ENCODE measurements around the gene CNTNAP2.

The CNTNAP2 gene

DNA sequence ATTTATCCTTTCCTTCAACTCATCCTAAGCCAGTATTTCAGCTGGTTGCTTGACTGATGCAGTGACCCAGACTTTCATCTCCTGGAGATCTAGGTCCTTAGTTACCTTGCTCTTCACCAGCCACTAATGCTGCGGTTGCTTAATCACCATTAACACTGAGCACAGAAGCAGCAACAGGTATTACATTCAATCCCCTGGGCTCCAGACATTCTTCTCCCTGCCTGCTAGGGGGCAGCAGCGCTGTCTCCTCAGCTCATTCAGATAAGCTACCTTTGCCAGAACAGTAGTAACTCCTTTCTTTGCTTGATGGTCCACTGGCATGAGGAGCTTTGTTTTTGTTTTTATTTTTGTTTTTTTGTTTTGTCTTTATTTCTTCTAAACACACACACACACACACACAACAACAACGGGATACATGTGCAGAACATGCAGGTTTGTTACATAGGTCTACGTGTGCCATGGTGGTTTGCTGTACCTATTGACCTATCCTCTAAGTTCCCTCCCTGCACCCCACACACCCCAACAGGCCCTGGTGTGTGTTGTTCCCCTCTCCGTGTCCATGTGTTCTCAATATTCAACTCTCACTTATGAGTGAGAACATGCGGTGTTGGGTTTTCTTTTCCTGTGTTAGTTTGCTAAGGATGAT is 1430.8 kb downstream of the CNTNAP2 start:
- in situ Hi-C loops (cut with HindIII; ENCODE audit: low pct_unique_long_range_greater_than_20kb, low sequenced_read_pairs), result no loop called here
- peak in 1 of 2 experiments; percentile 74 for DNase-seq (ENCODE audit: low read depth in 1 of 2, low spot score in 1 of 2)
- no peak for TF ChIP-seq JUND (IDR thresholded peaks at IDR 0.05; ENCODE audit: low read depth)

GRCh38 chr7:147556317-147556716 is 1439.7 kb downstream of the CNTNAP2 start:
- no peak for DNase-seq (ENCODE audit: low read depth in 1 of 2, low spot score in 1 of 2)
- TF ChIP-seq JUND (IDR thresholded peaks at IDR 0.05; ENCODE audit: low read depth), result no peak
- in situ Hi-C loops (cut with HindIII; ENCODE audit: low pct_unique_long_range_greater_than_20kb, low sequenced_read_pairs), result no loop called here

GRCh38 chr7:147563669-147564068 is 1447.1 kb downstream of the CNTNAP2 start:
- in situ Hi-C loops (cut with HindIII; ENCODE audit: low pct_unique_long_range_greater_than_20kb, low sequenced_read_pairs), result no loop called here
- DNase-seq (ENCODE audit: low read depth in 1 of 2, low spot score in 1 of 2), result no peak

GRCh38 chr7:147564786-147565476 is 1448.3 kb downstream of the CNTNAP2 start:
- in situ Hi-C loops (cut with HindIII; ENCODE audit: low pct_unique_long_range_greater_than_20kb, low sequenced_read_pairs), result no loop called here
- no peak for TF ChIP-seq JUND (IDR thresholded peaks at IDR 0.05; ENCODE audit: low read depth)
- no peak for DNase-seq (ENCODE audit: low read depth in 1 of 2, low spot score in 1 of 2)

More at GRCh38 chr7:147563669-147564068, 1447.1 kb downstream of the CNTNAP2 start:
- TF ChIP-seq JUND (IDR thresholded peaks at IDR 0.05; ENCODE audit: low read depth), result no peak

DNA sequence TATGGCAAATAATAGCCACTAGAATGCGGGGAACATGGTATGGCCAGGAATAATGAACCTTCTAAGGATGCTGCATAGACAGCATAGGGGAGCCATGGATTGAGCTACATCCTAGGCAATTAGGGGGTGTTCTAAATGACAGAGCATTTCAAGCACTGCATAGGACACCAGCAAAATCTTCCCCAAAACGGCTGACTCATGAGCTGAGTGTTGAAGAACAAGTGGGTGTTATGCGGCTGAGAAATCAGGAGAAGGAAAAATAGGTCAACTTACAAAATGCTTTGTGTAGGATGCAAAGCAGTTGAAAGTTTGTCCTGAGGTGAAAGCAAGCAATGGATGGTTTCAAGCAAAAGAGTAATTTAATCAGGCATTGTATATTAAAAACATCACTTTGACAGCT is 1450.4 kb downstream of the CNTNAP2 start:
- TF ChIP-seq JUND (IDR thresholded peaks at IDR 0.05; ENCODE audit: low read depth), result no peak
- in situ Hi-C loops (cut with HindIII; ENCODE audit: low pct_unique_long_range_greater_than_20kb, low sequenced_read_pairs), result no loop called here
- DNase-seq (ENCODE audit: low read depth in 1 of 2, low spot score in 1 of 2), result no peak

DNA sequence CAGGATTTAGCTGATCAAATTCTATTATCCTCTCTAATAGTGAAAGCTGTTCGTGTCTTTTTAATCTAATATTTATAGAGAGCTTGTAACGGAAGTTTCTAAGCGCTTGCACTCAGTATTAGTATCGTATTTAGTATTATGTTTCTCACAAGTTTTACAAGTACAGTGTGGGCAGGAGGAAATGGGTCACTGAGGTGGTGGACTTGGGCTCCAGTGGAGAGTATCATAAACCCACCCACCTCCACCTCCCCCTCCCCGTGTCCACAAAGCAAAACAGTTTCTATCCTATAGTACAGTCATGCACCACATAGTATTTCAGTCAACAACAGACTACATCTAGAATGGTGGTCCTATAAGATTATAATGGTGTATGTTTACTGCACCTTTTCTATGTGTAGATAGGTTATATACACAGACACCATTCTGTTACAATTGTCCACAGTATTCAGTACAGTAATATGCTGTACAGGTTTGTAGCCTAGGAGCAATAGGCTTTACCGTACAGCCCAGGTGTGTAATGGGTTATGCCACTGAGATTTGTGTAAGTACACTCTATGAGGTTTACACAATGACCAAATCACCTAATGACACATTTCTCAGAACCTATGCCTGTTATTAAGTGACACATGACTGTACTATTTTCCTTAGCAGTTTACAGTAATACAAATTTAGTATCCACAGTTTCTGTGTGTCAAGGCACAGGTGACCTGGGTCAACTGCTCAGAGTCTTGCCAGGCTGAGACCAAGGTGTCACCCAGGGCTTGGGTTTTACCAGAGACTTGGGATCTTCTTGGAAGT is 1452.7 kb downstream of the CNTNAP2 start:
- DNase-seq (ENCODE audit: low read depth in 1 of 2, low spot score in 1 of 2), result no peak
- in situ Hi-C loops (cut with HindIII; ENCODE audit: low pct_unique_long_range_greater_than_20kb, low sequenced_read_pairs), result no loop called here
- no peak for TF ChIP-seq JUND (IDR thresholded peaks at IDR 0.05; ENCODE audit: low read depth)

DNA sequence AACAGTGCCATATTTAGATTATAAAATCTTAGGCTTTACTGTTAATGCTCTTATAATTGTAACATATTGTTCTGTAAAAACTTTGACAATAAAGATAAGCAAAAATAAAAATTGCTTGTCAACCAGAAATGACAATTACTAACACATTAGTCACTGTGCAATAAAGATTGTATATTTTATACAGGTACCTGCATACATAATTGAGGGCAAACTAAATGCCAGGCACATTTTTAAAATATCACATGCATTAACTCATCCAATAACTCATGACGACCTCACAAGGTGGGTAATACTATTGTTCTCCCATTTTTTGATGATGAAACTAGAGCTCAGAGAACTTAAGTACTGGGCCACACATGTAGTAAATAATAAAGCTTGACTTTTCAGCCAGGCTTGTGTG is 1453.8 kb downstream of the CNTNAP2 start:
- no peak for TF ChIP-seq JUND (IDR thresholded peaks at IDR 0.05; ENCODE audit: low read depth)
- DNase-seq (ENCODE audit: low read depth in 1 of 2, low spot score in 1 of 2), result no peak
- in situ Hi-C loops (cut with HindIII; ENCODE audit: low pct_unique_long_range_greater_than_20kb, low sequenced_read_pairs), result no loop called here

DNA sequence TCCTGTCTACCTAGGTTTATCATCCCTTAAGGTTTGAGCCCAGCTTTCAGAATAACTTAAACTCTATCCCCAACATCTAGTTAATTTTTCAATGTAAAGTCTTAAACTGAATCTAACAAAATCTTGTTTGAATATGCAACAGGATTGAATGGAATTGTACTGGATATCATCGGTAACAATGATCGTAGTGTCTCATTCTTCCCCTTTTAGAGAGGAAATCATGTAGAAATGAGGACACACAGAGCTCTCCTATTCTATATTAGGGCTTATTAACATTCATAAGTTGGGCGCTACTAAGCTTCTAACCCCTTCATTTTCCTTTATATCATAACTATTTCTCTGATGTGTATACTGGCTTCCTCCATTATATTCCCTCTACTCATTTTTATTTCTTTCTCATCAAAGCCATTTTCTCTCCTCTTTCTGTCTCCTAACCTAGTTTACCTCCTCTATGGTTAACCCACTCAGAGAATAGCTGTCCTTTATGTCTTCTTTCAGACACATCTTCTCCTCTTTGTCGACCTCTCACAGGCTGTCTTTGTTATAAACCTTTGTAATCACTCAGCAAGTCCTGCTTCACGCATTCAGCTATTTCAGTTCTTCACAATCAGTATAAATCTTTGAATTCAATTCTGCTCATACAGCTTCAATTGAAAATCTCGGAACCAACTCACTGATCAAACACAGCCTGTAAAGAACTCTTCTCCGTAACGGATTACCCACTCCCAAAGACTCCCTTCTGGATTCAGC is 1455.0 kb downstream of the CNTNAP2 start:
- in situ Hi-C loops (cut with HindIII; ENCODE audit: low pct_unique_long_range_greater_than_20kb, low sequenced_read_pairs), result no loop called here
- DNase-seq (ENCODE audit: low read depth in 1 of 2, low spot score in 1 of 2), result no peak

DNA sequence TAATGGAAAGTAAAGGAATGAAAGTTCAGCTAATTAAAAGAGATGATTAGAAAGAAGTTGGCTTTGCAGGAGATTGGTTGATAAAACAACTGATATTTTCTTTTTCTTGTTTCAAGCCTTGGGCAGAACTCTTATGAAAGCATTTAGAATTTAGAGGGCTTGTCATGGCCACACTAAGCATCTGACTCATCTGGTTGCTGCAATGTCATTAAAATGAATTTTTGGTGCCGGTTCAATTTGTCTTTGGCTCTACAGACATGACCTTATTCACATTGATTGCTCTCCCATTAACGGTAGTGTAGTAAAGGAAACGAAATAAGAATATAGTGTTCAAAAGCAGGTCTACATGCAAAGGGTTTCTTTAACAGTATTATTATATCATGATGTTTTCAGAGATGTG is 1461.6 kb downstream of the CNTNAP2 start:
- in situ Hi-C loops (cut with HindIII; ENCODE audit: low pct_unique_long_range_greater_than_20kb, low sequenced_read_pairs), result no loop called here
- no peak for TF ChIP-seq JUND (IDR thresholded peaks at IDR 0.05; ENCODE audit: low read depth)
- DNase-seq (ENCODE audit: low read depth in 1 of 2, low spot score in 1 of 2), result no peak

More for the DNA sequence above, 1455.0 kb downstream of the CNTNAP2 start:
- TF ChIP-seq JUND (IDR thresholded peaks at IDR 0.05; ENCODE audit: low read depth), result no peak

DNA sequence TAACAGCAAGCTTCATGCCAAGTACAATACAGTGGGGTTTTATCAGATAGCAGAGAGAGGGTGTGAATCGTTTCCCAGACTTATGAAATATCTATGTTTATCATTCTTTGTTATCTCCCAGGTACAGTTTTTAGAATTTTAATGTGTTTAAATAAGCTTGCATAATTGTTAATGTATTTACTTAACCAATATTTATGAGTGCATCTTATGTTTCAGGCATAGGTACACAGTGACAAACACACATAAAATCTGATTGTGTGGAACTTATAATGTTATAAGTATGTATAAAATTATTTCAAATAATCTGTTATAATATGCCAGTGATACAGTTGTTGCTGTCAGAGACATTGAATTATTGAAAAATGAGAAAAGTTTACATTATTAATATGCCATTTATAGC is 1462.5 kb downstream of the CNTNAP2 start:
- no peak for DNase-seq (ENCODE audit: low read depth in 1 of 2, low spot score in 1 of 2)
- TF ChIP-seq JUND (IDR thresholded peaks at IDR 0.05; ENCODE audit: low read depth), result no peak
- in situ Hi-C loops (cut with HindIII; ENCODE audit: low pct_unique_long_range_greater_than_20kb, low sequenced_read_pairs), result no loop called here

DNA sequence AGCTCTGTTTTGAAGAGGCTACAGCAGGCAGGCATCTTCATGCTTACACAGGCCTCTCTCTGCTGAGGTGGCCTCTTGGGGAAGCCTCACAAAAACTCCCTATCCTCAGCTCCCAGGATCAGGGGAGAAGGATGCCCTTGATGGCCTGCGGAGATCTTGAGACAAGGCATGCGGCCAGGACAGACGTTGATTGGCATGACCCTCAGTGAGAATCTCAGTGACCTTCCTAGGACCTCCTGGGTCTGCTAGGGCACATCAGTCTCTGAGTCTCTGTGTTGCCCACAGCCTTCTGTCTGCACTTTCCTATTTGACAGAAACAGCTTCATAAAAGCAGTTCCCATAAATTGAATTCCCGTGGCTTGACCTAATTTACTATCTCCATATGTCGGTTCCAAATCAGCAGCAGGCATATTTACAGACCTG is 1468.2 kb downstream of the CNTNAP2 start:
- no peak for TF ChIP-seq JUND (IDR thresholded peaks at IDR 0.05; ENCODE audit: low read depth)
- no peak for DNase-seq (ENCODE audit: low read depth in 1 of 2, low spot score in 1 of 2)

DNA sequence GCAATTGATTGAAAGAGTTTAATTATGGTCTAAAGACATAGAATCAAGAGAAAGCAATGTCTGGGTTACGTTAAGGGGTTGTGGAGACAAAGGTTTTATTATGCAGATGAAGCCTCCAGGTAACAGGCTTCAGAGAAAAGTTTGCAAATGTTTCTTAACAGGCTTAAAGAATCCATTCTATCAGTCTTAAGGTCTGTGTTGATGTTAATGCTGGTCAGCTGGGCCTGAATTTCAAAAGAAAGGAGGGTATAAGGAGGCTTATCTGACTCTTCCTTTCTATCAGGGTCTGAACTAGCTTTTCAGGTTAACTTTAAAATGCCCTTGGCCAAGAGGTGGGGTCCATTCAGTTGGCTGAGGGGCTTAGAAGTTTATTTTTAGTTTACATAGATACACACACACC is 1469.5 kb downstream of the CNTNAP2 start:
- in situ Hi-C loops (cut with HindIII; ENCODE audit: low pct_unique_long_range_greater_than_20kb, low sequenced_read_pairs), result no loop called here
- DNase-seq (ENCODE audit: low read depth in 1 of 2, low spot score in 1 of 2), result no peak
- TF ChIP-seq JUND (IDR thresholded peaks at IDR 0.05; ENCODE audit: low read depth), result no peak

More for the DNA sequence above, 1468.2 kb downstream of the CNTNAP2 start:
- in situ Hi-C loops (cut with HindIII; ENCODE audit: low pct_unique_long_range_greater_than_20kb, low sequenced_read_pairs), result no loop called here

All from T47D (cell line).